Type B pancreatic cell (in vitro differentiated cells): ENCODE data around the gene KAZALD1. TPM values are rescaled to one million over a fixed set of nuclear protein-coding genes. Genes with fewer than 3 reads are reported as not detected.

Source experiments
- DNase-seq: peaks from one replicate; pipeline ENCODE4 v3.0.0; 2021; ENCODE audit warnings: mixed read lengths; ENCODE audit not compliant: unreplicated experiment; ENCODE audit errors: extremely low spot score
- H3K27ac Mint-ChIP-seq: 2 replicates; pipeline ENCODE4 v1.8.0; 2021; ENCODE audit warnings: mild to moderate bottlenecking, mixed read lengths
- H3K27me3 Mint-ChIP-seq: 2 replicates; pipeline ENCODE4 v1.8.0; 2021; ENCODE audit warnings: mixed read lengths
- H3K36me3 Mint-ChIP-seq: 2 replicates; pipeline ENCODE4 v1.8.0; 2021; ENCODE audit warnings: mixed read lengths
- H3K4me1 Mint-ChIP-seq: one replicate; pipeline ENCODE4 v1.8.0; 2021; ENCODE audit warnings: mixed read lengths; ENCODE audit not compliant: unreplicated experiment
- H3K4me3 Mint-ChIP-seq: 2 replicates; pipeline ENCODE4 v1.8.0; 2021; ENCODE audit warnings: mild to moderate bottlenecking, mixed read lengths
- H3K9me3 Mint-ChIP-seq: 2 replicates; pipeline ENCODE4 v1.8.0; 2021; ENCODE audit warnings: mixed read lengths
- CTCF ChIP-seq: fragments of 200-600 bp; sonication (generic); conservative IDR thresholded peaks from 2 replicates; pipeline ENCODE4 v1.5.0; 2021; ENCODE audit warnings: antibody characterized with exemption, mild to moderate bottlenecking
- total RNA-seq: library from RNA; stranded (reverse); gene quantifications from 2 replicates; pipeline ENCODE4 v1.2.1, GENCODE V29; 2021; ENCODE audit warnings: low replicate concordance

The KAZALD1 gene
- total RNA-seq, 1 donor from 2014 or later = 17.1 TPM

- Mint-ChIP-seq H3K27me3 (peaks cover 44% of the 10 kb centered on the region), H3K4me1 (peaks cover 32% of the 10 kb centered on the region), H3K9me3 (no peaks in the 10 kb centered on the region), H3K4me3 (peak overlapping the region; percentile 92), H3K27ac (peak overlapping the region; percentile 79), H3K36me3 (no peaks in the 10 kb centered on the region)
- peak; percentile 93 for TF ChIP-seq CTCF
- DNase-seq = peak; percentile 84
These were observed 5.7 kb downstream of the KAZALD1 start for GRCh38 chr10:101067356-101068083.

GRCh38 chr10:101069441-101069840 lies 7.7 kb downstream of the KAZALD1 start:
- H3K27ac Mint-ChIP-seq = no peak overlapping the region
- no peaks in the 10 kb centered on the region for H3K36me3 Mint-ChIP-seq
- H3K9me3 Mint-ChIP-seq = no peaks in the 10 kb centered on the region
- DNase-seq = no peak
- peaks cover 49% of the 10 kb centered on the region for H3K27me3 Mint-ChIP-seq
- no peak overlapping the region for H3K4me3 Mint-ChIP-seq
- peaks cover 32% of the 10 kb centered on the region for H3K4me1 Mint-ChIP-seq
- TF ChIP-seq CTCF = no peak

GRCh38 chr10:101070098-101070497 lies 8.3 kb downstream of the KAZALD1 start:
- Mint-ChIP-seq H3K27ac (no peak overlapping the region), H3K27me3 (peaks cover 45% of the 10 kb centered on the region), H3K4me3 (no peak overlapping the region), H3K4me1 (peaks cover 27% of the 10 kb centered on the region), H3K9me3 (no peaks in the 10 kb centered on the region), H3K36me3 (no peaks in the 10 kb centered on the region)
- no peak for DNase-seq
- no peak for TF ChIP-seq CTCF

GRCh38 chr10:101071267-101071884 lies 9.6 kb downstream of the KAZALD1 start:
- H3K4me1 Mint-ChIP-seq = peaks cover 27% of the 10 kb centered on the region
- no peak for DNase-seq
- no peak overlapping the region for H3K4me3 Mint-ChIP-seq
- no peak for TF ChIP-seq CTCF
- no peaks in the 10 kb centered on the region for H3K36me3 Mint-ChIP-seq
- H3K27me3 Mint-ChIP-seq = peaks cover 46% of the 10 kb centered on the region
- no peak overlapping the region for H3K27ac Mint-ChIP-seq
- H3K9me3 Mint-ChIP-seq = no peaks in the 10 kb centered on the region

- H3K27ac Mint-ChIP-seq = no peak overlapping the region
These were observed 10.2 kb downstream of the KAZALD1 start for GRCh38 chr10:101071885-101072433.

More at GRCh38 chr10:101071885-101072433, 10.2 kb downstream of the KAZALD1 start:
- TF ChIP-seq CTCF = no peak
- Mint-ChIP-seq H3K27me3 (peaks cover 52% of the 10 kb centered on the region), H3K4me3 (peak overlapping the region; percentile 11), H3K4me1 (peaks cover 27% of the 10 kb centered on the region), H3K9me3 (no peaks in the 10 kb centered on the region), H3K36me3 (no peaks in the 10 kb centered on the region)
- no peak for DNase-seq
